ENCODE measurements around the gene SUCNR1. TPM values are rescaled to one million over a fixed set of nuclear protein-coding genes. Genes with fewer than 3 reads are reported as not detected.
"Not testable (repeated sequence)": the region's sequence is repeated elsewhere in the genome, so short reads cannot be mapped to it uniquely, and the experiment has no call there.

Gene SUCNR1
- total and polyA plus RNA-seq, 2 donors = 0.64 to 1.1 TPM

- no peaks in the 10 kb centered on the region for H3K4me1 ChIP-seq (ENCODE audit: control insufficient read depth in 2 of 2, insufficient read depth in 2 of 2, low read length in 2 of 2)
- H3K27me3 ChIP-seq (ENCODE audit: control insufficient read depth in 2 of 2, insufficient read depth in 1 of 2, low read length in 1 of 2) = no peaks in the 10 kb centered on the region
- no peak overlapping the region for H3K27ac ChIP-seq (ENCODE audit: low read depth in 1 of 2, low read length in 1 of 2)
- WGBS = 95% methylated on average over 3 of the region's 3 CpGs
- no peak for DNase-seq (ENCODE audit: low read depth in 6 of 9, low spot score in 9 of 9)
- H3K9me3 ChIP-seq (ENCODE audit: control insufficient read depth in 2 of 2, insufficient read depth in 1 of 2, low read length in 1 of 2) = no peaks in the 10 kb centered on the region
- H3K4me3 ChIP-seq (ENCODE audit: low read length in 2 of 2) = no peak overlapping the region
- no peaks in the 10 kb centered on the region for H3K36me3 ChIP-seq (ENCODE audit: control insufficient read depth in 2 of 2, insufficient read depth in 2 of 2, low read length in 1 of 2)
Measured at GRCh38 chr3:151919446-151919845, 46.0 kb downstream of the SUCNR1 start.

GRCh38 chr3:151923901-151924300 is 50.5 kb downstream of the SUCNR1 start:
- DNase-seq (ENCODE audit: low read depth in 6 of 9, low spot score in 9 of 9) = no peak
- no peak overlapping the region for H3K4me3 ChIP-seq (ENCODE audit: low read length in 2 of 2)
- 58% methylated on average over 1 of the region's 1 CpG for WGBS
- no peaks in the 10 kb centered on the region for H3K9me3 ChIP-seq (ENCODE audit: control insufficient read depth in 2 of 2, insufficient read depth in 1 of 2, low read length in 1 of 2)
- H3K36me3 ChIP-seq (ENCODE audit: control insufficient read depth in 2 of 2, insufficient read depth in 2 of 2, low read length in 1 of 2) = no peaks in the 10 kb centered on the region
- no peak overlapping the region for H3K27ac ChIP-seq (ENCODE audit: low read depth in 1 of 2, low read length in 1 of 2)
- no peaks in the 10 kb centered on the region for H3K27me3 ChIP-seq (ENCODE audit: control insufficient read depth in 2 of 2, insufficient read depth in 1 of 2, low read length in 1 of 2)
- H3K4me1 ChIP-seq (ENCODE audit: control insufficient read depth in 2 of 2, insufficient read depth in 2 of 2, low read length in 2 of 2) = no peaks in the 10 kb centered on the region

- Histone ChIP-seq H3K9me3 (ENCODE audit: control insufficient read depth in 2 of 2, insufficient read depth in 1 of 2, low read length in 1 of 2) (peaks cover 0 to 2% of the 10 kb centered on the region in 2 donors), H3K27me3 (ENCODE audit: control insufficient read depth in 2 of 2, insufficient read depth in 1 of 2, low read length in 1 of 2) (no peaks in the 10 kb centered on the region), H3K36me3 (ENCODE audit: control insufficient read depth in 2 of 2, insufficient read depth in 2 of 2, low read length in 1 of 2) (no peaks in the 10 kb centered on the region), H3K27ac (ENCODE audit: low read depth in 1 of 2, low read length in 1 of 2) (no peak overlapping the region), H3K4me3 (ENCODE audit: low read length in 2 of 2) (no peak overlapping the region), H3K4me1 (ENCODE audit: control insufficient read depth in 2 of 2, insufficient read depth in 2 of 2, low read length in 2 of 2) (no peaks in the 10 kb centered on the region)
- no peak for DNase-seq (ENCODE audit: low read depth in 6 of 9, low spot score in 9 of 9)
- WGBS = 98% methylated on average over 3 of the region's 3 CpGs
Measured at GRCh38 chr3:151924753-151925152, 51.3 kb downstream of the SUCNR1 start.

- Histone ChIP-seq H3K4me1 (ENCODE audit: control insufficient read depth in 2 of 2, insufficient read depth in 2 of 2, low read length in 2 of 2) (no peaks in the 10 kb centered on the region), H3K27ac (ENCODE audit: low read depth in 1 of 2, low read length in 1 of 2) (no peak overlapping the region)
- 96% methylated on average over 4 of the region's 4 CpGs for WGBS
Measured at GRCh38 chr3:151925419-151925818, 52.0 kb downstream of the SUCNR1 start.

GRCh38 chr3:151925876-151926275 is 52.4 kb downstream of the SUCNR1 start:
- peaks cover 0 to 2% of the 10 kb centered on the region in 2 donors for H3K9me3 ChIP-seq (ENCODE audit: control insufficient read depth in 2 of 2, insufficient read depth in 1 of 2, low read length in 1 of 2)
- WGBS = 97% methylated on average over 2 of the region's 2 CpGs
- H3K27me3 ChIP-seq (ENCODE audit: control insufficient read depth in 2 of 2, insufficient read depth in 1 of 2, low read length in 1 of 2) = no peaks in the 10 kb centered on the region
- H3K4me1 ChIP-seq (ENCODE audit: control insufficient read depth in 2 of 2, insufficient read depth in 2 of 2, low read length in 2 of 2) = no peaks in the 10 kb centered on the region
- H3K4me3 ChIP-seq (ENCODE audit: low read length in 2 of 2) = no peak overlapping the region
- H3K27ac ChIP-seq (ENCODE audit: low read depth in 1 of 2, low read length in 1 of 2) = no peak overlapping the region
- no peaks in the 10 kb centered on the region for H3K36me3 ChIP-seq (ENCODE audit: control insufficient read depth in 2 of 2, insufficient read depth in 2 of 2, low read length in 1 of 2)
- DNase-seq (ENCODE audit: low read depth in 6 of 9, low spot score in 9 of 9) = no peak

More at GRCh38 chr3:151925419-151925818, 52.0 kb downstream of the SUCNR1 start:
- H3K4me3 ChIP-seq (ENCODE audit: low read length in 2 of 2) = no peak overlapping the region
- no peaks in the 10 kb centered on the region for H3K36me3 ChIP-seq (ENCODE audit: control insufficient read depth in 2 of 2, insufficient read depth in 2 of 2, low read length in 1 of 2)
- DNase-seq (ENCODE audit: low read depth in 6 of 9, low spot score in 9 of 9) = no peak
- H3K9me3 ChIP-seq (ENCODE audit: control insufficient read depth in 2 of 2, insufficient read depth in 1 of 2, low read length in 1 of 2) = peaks cover 0 to 2% of the 10 kb centered on the region in 2 donors
- no peaks in the 10 kb centered on the region for H3K27me3 ChIP-seq (ENCODE audit: control insufficient read depth in 2 of 2, insufficient read depth in 1 of 2, low read length in 1 of 2)

- Histone ChIP-seq H3K36me3 (ENCODE audit: control insufficient read depth in 2 of 2, insufficient read depth in 2 of 2, low read length in 1 of 2) (no peaks in the 10 kb centered on the region), H3K27ac (ENCODE audit: low read depth in 1 of 2, low read length in 1 of 2) (peak overlapping the region in 1 of 2 donors; percentile 60), H3K4me1 (ENCODE audit: control insufficient read depth in 2 of 2, insufficient read depth in 2 of 2, low read length in 2 of 2) (no peaks in the 10 kb centered on the region), H3K27me3 (ENCODE audit: control insufficient read depth in 2 of 2, insufficient read depth in 1 of 2, low read length in 1 of 2) (no peaks in the 10 kb centered on the region), H3K4me3 (ENCODE audit: low read length in 2 of 2) (no peak overlapping the region), H3K9me3 (ENCODE audit: control insufficient read depth in 2 of 2, insufficient read depth in 1 of 2, low read length in 1 of 2) (peaks cover 0 to 2% of the 10 kb centered on the region in 2 donors)
- WGBS = 94% methylated on average over 5 of the region's 5 CpGs
- DNase-seq (ENCODE audit: low read depth in 6 of 9, low spot score in 9 of 9) = no peak
Measured at GRCh38 chr3:151926956-151927355, 53.5 kb downstream of the SUCNR1 start.

- 97% methylated on average over 49 of the region's 49 CpGs for WGBS
Measured at GRCh38 chr3:151927915-151928525, 54.6 kb downstream of the SUCNR1 start.

GRCh38 chr3:151931171-151931570 is 57.7 kb downstream of the SUCNR1 start:
- no peaks in the 10 kb centered on the region for H3K27me3 ChIP-seq (ENCODE audit: control insufficient read depth in 2 of 2, insufficient read depth in 1 of 2, low read length in 1 of 2)
- no peaks in the 10 kb centered on the region for H3K36me3 ChIP-seq (ENCODE audit: control insufficient read depth in 2 of 2, insufficient read depth in 2 of 2, low read length in 1 of 2)
- no peak overlapping the region for H3K4me3 ChIP-seq (ENCODE audit: low read length in 2 of 2)
- DNase-seq (ENCODE audit: low read depth in 6 of 9, low spot score in 9 of 9) = no peak
- H3K27ac ChIP-seq (ENCODE audit: low read depth in 1 of 2, low read length in 1 of 2) = no peak overlapping the region
- peaks cover 0 to 2% of the 10 kb centered on the region in 2 donors for H3K9me3 ChIP-seq (ENCODE audit: control insufficient read depth in 2 of 2, insufficient read depth in 1 of 2, low read length in 1 of 2)
- WGBS = 96% methylated on average over 1 of the region's 1 CpG
- H3K4me1 ChIP-seq (ENCODE audit: control insufficient read depth in 2 of 2, insufficient read depth in 2 of 2, low read length in 2 of 2) = no peaks in the 10 kb centered on the region

More at GRCh38 chr3:151927915-151928525, 54.6 kb downstream of the SUCNR1 start:
- not testable (repeated sequence) for H3K27me3 ChIP-seq (ENCODE audit: control insufficient read depth in 2 of 2, insufficient read depth in 1 of 2, low read length in 1 of 2); DNase-seq (ENCODE audit: low read depth in 6 of 9, low spot score in 9 of 9); H3K9me3 ChIP-seq (ENCODE audit: control insufficient read depth in 2 of 2, insufficient read depth in 1 of 2, low read length in 1 of 2); H3K4me3 ChIP-seq (ENCODE audit: low read length in 2 of 2); H3K36me3 ChIP-seq (ENCODE audit: control insufficient read depth in 2 of 2, insufficient read depth in 2 of 2, low read length in 1 of 2); H3K4me1 ChIP-seq (ENCODE audit: control insufficient read depth in 2 of 2, insufficient read depth in 2 of 2, low read length in 2 of 2)
- H3K27ac ChIP-seq (ENCODE audit: low read depth in 1 of 2, low read length in 1 of 2) = peak overlapping the region; percentile 52 to 60

GRCh38 chr3:151933234-151933853 is 59.9 kb downstream of the SUCNR1 start:
- 65% methylated on average over 2 of the region's 2 CpGs for WGBS
- peaks cover 0 to 2% of the 10 kb centered on the region in 2 donors for H3K9me3 ChIP-seq (ENCODE audit: control insufficient read depth in 2 of 2, insufficient read depth in 1 of 2, low read length in 1 of 2)
- H3K4me3 ChIP-seq (ENCODE audit: low read length in 2 of 2) = no peak overlapping the region
- H3K4me1 ChIP-seq (ENCODE audit: control insufficient read depth in 2 of 2, insufficient read depth in 2 of 2, low read length in 2 of 2) = no peaks in the 10 kb centered on the region
- H3K36me3 ChIP-seq (ENCODE audit: control insufficient read depth in 2 of 2, insufficient read depth in 2 of 2, low read length in 1 of 2) = no peaks in the 10 kb centered on the region
- no peak for DNase-seq (ENCODE audit: low read depth in 6 of 9, low spot score in 9 of 9)
- no peak overlapping the region for H3K27ac ChIP-seq (ENCODE audit: low read depth in 1 of 2, low read length in 1 of 2)
- no peaks in the 10 kb centered on the region for H3K27me3 ChIP-seq (ENCODE audit: control insufficient read depth in 2 of 2, insufficient read depth in 1 of 2, low read length in 1 of 2)
